AG04450 (cell line): ENCODE measurements around the gene MED23. TPM values are rescaled to one million over a fixed set of nuclear protein-coding genes. Genes with fewer than 3 reads are reported as not detected.

Experiments used
- CTCF ChIA-PET: fragments of 300-600, 350-600 bp; formaldehyde crosslinking; extraction: SDS; loops from one replicate; lab custom pipeline; 2022; ENCODE audit warnings: antibody characterized with exemption, inconsistent platforms; lab: Charles Lee
- POLR2A ChIA-PET: fragments of 350-600 bp; formaldehyde crosslinking; extraction: SDS; loops from one replicate; lab custom pipeline; 2021; ENCODE audit warnings: antibody characterized with exemption, inconsistent platforms; lab: Yijun Ruan, JAX
- DNase-seq: peaks from one replicate; pipeline ENCODE4 v3.0.0-alpha.2; 2011; ENCODE audit warnings: low read depth, low spot score
- H3K27ac ChIP-seq: one replicate; pipeline ENCODE4 v1.5.1; 2012; ENCODE audit warnings: low read depth, low read length, control low read depth
- H3K27me3 ChIP-seq: one replicate; pipeline ENCODE4 v1.6.0; 2012; ENCODE audit warnings: low read length; ENCODE audit not compliant: control insufficient read depth, insufficient read depth
- H3K4me3 ChIP-seq: 2 replicates; pipeline ENCODE4 v1.5.1; 2011; ENCODE audit warnings: mild to moderate bottlenecking, low read depth, low read length, control low read depth
- H3K9me3 ChIP-seq: 2 replicates; pipeline ENCODE4 v1.5.1; 2012; ENCODE audit warnings: low read length; ENCODE audit not compliant: control insufficient read depth, insufficient read depth
- CTCF ChIP-seq: IDR thresholded peaks from 2 replicates; pipeline ENCODE4 v1.5.1; 2011; ENCODE audit warnings: low read depth, low read length, control low read depth, inconsistent platforms
- polyA plus RNA-seq: library from polyadenylated mRNA; depleted of rRNA; stranded (reverse); fragments of >200 nt; gene quantifications from 2 replicates; pipeline ENCODE4 v1.2.3, GENCODE V29; 2011

MED23 gene
- polyA plus RNA-seq, 1 experiment: 40.1 TPM

GRCh38 chr6:131655951-131656350 is 27.9 kb upstream of the MED23 start:
- Histone ChIP-seq H3K27me3 (no peaks in the 10 kb centered on the region), H3K4me3 (no peak overlapping the region), H3K9me3 (no peaks in the 10 kb centered on the region), H3K27ac (no peak overlapping the region)
- no peak for TF ChIP-seq CTCF
- ChIA-PET CTCF (interaction anchor here (1.0 kb wide), 1 partner anchor 28 kb away, joined by 3 read pairs; the partner anchor contains the start of gene MED23), POLR2A (interaction anchor here (0.7 kb wide), 1 partner anchor 132 kb away, joined by 6 read pairs; no protein-coding TSS in a partner anchor)
- DNase-seq: no peak

GRCh38 chr6:131655387-131655786 is 27.3 kb upstream of the MED23 start:
- no peak overlapping the region for H3K4me3 ChIP-seq
- no peaks in the 10 kb centered on the region for H3K27me3 ChIP-seq
- H3K9me3 ChIP-seq: no peaks in the 10 kb centered on the region
- CTCF ChIA-PET: interaction anchor here (0.9 to 1.0 kb wide), 3 partner anchors 8 to 27 kb away, joined by 3 to 5 read pairs (median 3); partner anchors contain the start of gene MED23
- no peak for DNase-seq
- no peak overlapping the region for H3K27ac ChIP-seq
- POLR2A ChIA-PET: no interaction called here
- TF ChIP-seq CTCF: no peak

- ChIA-PET CTCF (interaction anchor here (0.9 to 1.0 kb wide), 2 partner anchors 9 to 26 kb away, joined by 3 to 5 read pairs; partner anchors contain the start of gene MED23), POLR2A (no interaction called here)
- no peak for DNase-seq
- Histone ChIP-seq H3K27ac (no peak overlapping the region), H3K4me3 (no peak overlapping the region), H3K27me3 (no peaks in the 10 kb centered on the region), H3K9me3 (no peaks in the 10 kb centered on the region)
- TF ChIP-seq CTCF: no peak
Measured at GRCh38 chr6:131654326-131654725, 26.3 kb upstream of the MED23 start.

GRCh38 chr6:131652472-131652871 is 24.4 kb upstream of the MED23 start:
- no peak for DNase-seq
- no peaks in the 10 kb centered on the region for H3K27me3 ChIP-seq
- no peak overlapping the region for H3K4me3 ChIP-seq
- CTCF ChIA-PET: interaction anchor here (0.9 kb wide), 2 partner anchors 13 to 22 kb away, joined by 3 to 5 read pairs; no protein-coding TSS in a partner anchor
- H3K9me3 ChIP-seq: no peaks in the 10 kb centered on the region
- no peak for TF ChIP-seq CTCF
- H3K27ac ChIP-seq: no peak overlapping the region
- POLR2A ChIA-PET: no interaction called here

- Histone ChIP-seq H3K27ac (no peak overlapping the region), H3K4me3 (no peak overlapping the region), H3K27me3 (no peaks in the 10 kb centered on the region), H3K9me3 (no peaks in the 10 kb centered on the region)
- CTCF ChIA-PET: interaction anchor here (0.9 kb wide), 1 partner anchor 12 kb away, joined by 5 read pairs; no protein-coding TSS in a partner anchor
- DNase-seq: no peak
- POLR2A ChIA-PET: no interaction called here
- TF ChIP-seq CTCF: no peak
Measured at GRCh38 chr6:131651782-131652181, 23.7 kb upstream of the MED23 start.
